Neuronal stem cell (in vitro differentiated cells): ENCODE measurements around the gene LGR6.

Source experiments
- DNase-seq: peaks from one replicate; pipeline ENCODE4 v3.0.0-alpha.2; 2013; ENCODE audit warnings: low spot score
- H2AFZ ChIP-seq: one replicate; pipeline ENCODE4 v1.6.1; 2013; ENCODE audit warnings: mild to moderate bottlenecking, low read length, inconsistent platforms
- H2AK5ac ChIP-seq: 2 replicates; pipeline ENCODE4 v1.6.1; 2013; ENCODE audit warnings: low read depth, mild to moderate bottlenecking, inconsistent platforms, low read length, moderate library complexity, mixed read lengths
- H2BK120ac ChIP-seq: 2 replicates; pipeline ENCODE4 v1.6.1; 2013; ENCODE audit warnings: low read depth, mild to moderate bottlenecking, inconsistent platforms, low read length, moderate library complexity, mixed read lengths
- H2BK12ac ChIP-seq: one replicate; pipeline ENCODE4 v1.6.1; 2013; ENCODE audit warnings: low read length, inconsistent platforms
- H2BK15ac ChIP-seq: 2 replicates; pipeline ENCODE4 v1.6.1; 2013; ENCODE audit warnings: mild to moderate bottlenecking, low read length, inconsistent platforms, mixed read lengths
- H2BK5ac ChIP-seq: one replicate; pipeline ENCODE4 v1.6.1; 2013; ENCODE audit warnings: inconsistent platforms, mild to moderate bottlenecking, low read length, moderate library complexity
- H3K14ac ChIP-seq: one replicate; pipeline ENCODE4 v1.6.1; 2013; ENCODE audit warnings: low read length, inconsistent platforms
- H3K18ac ChIP-seq: 2 replicates; pipeline ENCODE4 v1.6.1; 2013; ENCODE audit warnings: low read length, inconsistent platforms
- H3K23ac ChIP-seq: 2 replicates; pipeline ENCODE4 v1.6.1; 2013; ENCODE audit warnings: low read depth, mild to moderate bottlenecking, mixed read lengths, low read length, inconsistent platforms; ENCODE audit not compliant: poor library complexity
- H3K27ac ChIP-seq: replicated peaks from 3 replicates; pipeline ENCODE4 v1.5.1; 2013; ENCODE audit warnings: low read length, inconsistent platforms
- H3K27me3 ChIP-seq, 3 experiments: 2 replicates each; pipeline ENCODE4 v1.6.1; 2013; ENCODE audit warnings: low read length in 3 of 3, mild to moderate bottlenecking in 2 of 3, inconsistent platforms in 1 of 3, low read depth in 1 of 3, mixed read lengths in 1 of 3, moderate library complexity in 1 of 3; ENCODE audit not compliant: control insufficient read depth in 3 of 3, insufficient read depth in 3 of 3
- H3K36me3 ChIP-seq, 2 donors: replicated peaks in 1 of 2; 2 replicates each; pipeline ENCODE4 v1.6.1; 2013; ENCODE audit warnings: low read length in 2 of 2; ENCODE audit not compliant: control insufficient read depth in 2 of 2, insufficient read depth in 2 of 2
- H3K4ac ChIP-seq: 2 replicates; pipeline ENCODE4 v1.6.1; 2013; ENCODE audit warnings: inconsistent platforms, mild to moderate bottlenecking, low read length, moderate library complexity
- H3K4me1 ChIP-seq, 2 donors: 1 replicate in 1 of 2; 2 replicates in 1 of 2; pipeline ENCODE4 v1.6.1; 2013; ENCODE audit warnings: low read length in 2 of 2, low read depth in 1 of 2; ENCODE audit not compliant: control insufficient read depth in 2 of 2, insufficient read depth in 1 of 2
- H3K4me2 ChIP-seq: one replicate; pipeline ENCODE4 v1.6.1; 2013; ENCODE audit warnings: mild to moderate bottlenecking, low read length, inconsistent platforms; ENCODE audit not compliant: insufficient read depth, poor library complexity, severe bottlenecking
- H3K4me3 ChIP-seq, 2 donors: 2 replicates each; pipeline ENCODE4 v1.5.1; 2013; ENCODE audit warnings: low read length in 2 of 2, mild to moderate bottlenecking in 2 of 2, inconsistent platforms in 1 of 2, moderate library complexity in 1 of 2
- H3K79me1 ChIP-seq: one replicate; pipeline ENCODE4 v1.6.1; 2013; ENCODE audit warnings: low read depth, mild to moderate bottlenecking, inconsistent platforms, low read length, moderate library complexity
- H3K9ac ChIP-seq: one replicate; pipeline ENCODE4 v1.6.1; 2013; ENCODE audit warnings: mild to moderate bottlenecking, low read depth, low read length, inconsistent platforms; ENCODE audit not compliant: poor library complexity
- H3K9me3 ChIP-seq, 2 donors: replicated peaks in 1 of 2; 2 replicates each; pipeline versions ENCODE3 to v1.6.1; 2013; ENCODE audit warnings: low read length in 2 of 2, mild to moderate bottlenecking in 2 of 2, inconsistent platforms in 1 of 2, low read depth in 1 of 2, mixed read lengths in 1 of 2, moderate library complexity in 1 of 2; ENCODE audit not compliant: control insufficient read depth in 2 of 2, insufficient read depth in 1 of 2
- H4K8ac ChIP-seq: one replicate; pipeline ENCODE4 v1.6.1; 2013; ENCODE audit warnings: low read depth, mild to moderate bottlenecking, inconsistent platforms, low read length, moderate library complexity
- H4K91ac ChIP-seq: one replicate; pipeline ENCODE4 v1.6.1; 2013; ENCODE audit warnings: low read length, low read depth, mild to moderate bottlenecking, inconsistent platforms; ENCODE audit not compliant: poor library complexity
- WGBS, 2 donors: extraction: QIAGEN DNeasy Blood & Tissue Kit; methylation state at CpG; one replicate each; pipeline ENCODE4 v1.1.7; 2013; ENCODE audit warnings: missing lambda C conversion rate in 2 of 2, mixed read lengths in 1 of 2; ENCODE audit not compliant: insufficient read length in 2 of 2, insufficient replicate concordance in 1 of 2; ENCODE audit errors: extremely low coverage in 2 of 2; 5-methylcytosine and 5-hydroxymethylcytosine counted together

The LGR6 gene

DNA sequence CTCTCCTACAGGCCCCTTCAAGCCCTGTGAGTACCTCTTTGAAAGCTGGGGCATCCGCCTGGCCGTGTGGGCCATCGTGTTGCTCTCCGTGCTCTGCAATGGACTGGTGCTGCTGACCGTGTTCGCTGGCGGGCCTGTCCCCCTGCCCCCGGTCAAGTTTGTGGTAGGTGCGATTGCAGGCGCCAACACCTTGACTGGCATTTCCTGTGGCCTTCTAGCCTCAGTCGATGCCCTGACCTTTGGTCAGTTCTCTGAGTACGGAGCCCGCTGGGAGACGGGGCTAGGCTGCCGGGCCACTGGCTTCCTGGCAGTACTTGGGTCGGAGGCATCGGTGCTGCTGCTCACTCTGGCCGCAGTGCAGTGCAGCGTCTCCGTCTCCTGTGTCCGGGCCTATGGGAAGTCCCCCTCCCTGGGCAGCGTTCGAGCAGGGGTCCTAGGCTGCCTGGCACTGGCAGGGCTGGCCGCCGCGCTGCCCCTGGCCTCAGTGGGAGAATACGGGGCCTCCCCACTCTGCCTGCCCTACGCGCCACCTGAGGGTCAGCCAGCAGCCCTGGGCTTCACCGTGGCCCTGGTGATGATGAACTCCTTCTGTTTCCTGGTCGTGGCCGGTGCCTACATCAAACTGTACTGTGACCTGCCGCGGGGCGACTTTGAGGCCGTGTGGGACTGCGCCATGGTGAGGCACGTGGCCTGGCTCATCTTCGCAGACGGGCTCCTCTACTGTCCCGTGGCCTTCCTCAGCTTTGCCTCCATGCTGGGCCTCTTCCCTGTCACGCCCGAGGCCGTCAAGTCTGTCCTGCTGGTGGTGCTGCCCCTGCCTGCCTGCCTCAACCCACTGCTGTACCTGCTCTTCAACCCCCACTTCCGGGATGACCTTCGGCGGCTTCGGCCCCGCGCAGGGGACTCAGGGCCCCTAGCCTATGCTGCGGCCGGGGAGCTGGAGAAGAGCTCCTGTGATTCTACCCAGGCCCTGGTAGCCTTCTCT, 124.6 kb downstream of the LGR6 start:
- Histone ChIP-seq H3K9me3 (no peaks in the 10 kb centered on the region), H2AFZ (no peak overlapping the region), H3K27me3 (peaks cover 0 to 40% (median 0%) of the 10 kb centered on the region in 3 experiments), H3K23ac (peak overlapping the region; percentile 61), H3K27ac (no peak overlapping the region), H2AK5ac (peak overlapping the region; percentile 57), H3K4me2 (no peak overlapping the region), H2BK15ac (peak overlapping the region; percentile 51), H4K8ac (no peak overlapping the region), H3K36me3 (no peaks in the 10 kb centered on the region), H3K9ac (no peak overlapping the region), H2BK120ac (peak overlapping the region; percentile 16), H2BK12ac (peak overlapping the region; percentile 63), H3K4ac (no peak overlapping the region), H3K4me1 (no peaks in the 10 kb centered on the region), H3K4me3 (no peak overlapping the region), H3K14ac (peak overlapping the region; percentile 42), H3K79me1 (no peaks in the 10 kb centered on the region), H4K91ac (no peak overlapping the region), H3K18ac (peak overlapping the region; percentile 35), H2BK5ac (no peak overlapping the region)
- no CpG with 5 or more reads among the region's 52 CpGs for WGBS, 2 donors
- DNase-seq, result no peak

DNA sequence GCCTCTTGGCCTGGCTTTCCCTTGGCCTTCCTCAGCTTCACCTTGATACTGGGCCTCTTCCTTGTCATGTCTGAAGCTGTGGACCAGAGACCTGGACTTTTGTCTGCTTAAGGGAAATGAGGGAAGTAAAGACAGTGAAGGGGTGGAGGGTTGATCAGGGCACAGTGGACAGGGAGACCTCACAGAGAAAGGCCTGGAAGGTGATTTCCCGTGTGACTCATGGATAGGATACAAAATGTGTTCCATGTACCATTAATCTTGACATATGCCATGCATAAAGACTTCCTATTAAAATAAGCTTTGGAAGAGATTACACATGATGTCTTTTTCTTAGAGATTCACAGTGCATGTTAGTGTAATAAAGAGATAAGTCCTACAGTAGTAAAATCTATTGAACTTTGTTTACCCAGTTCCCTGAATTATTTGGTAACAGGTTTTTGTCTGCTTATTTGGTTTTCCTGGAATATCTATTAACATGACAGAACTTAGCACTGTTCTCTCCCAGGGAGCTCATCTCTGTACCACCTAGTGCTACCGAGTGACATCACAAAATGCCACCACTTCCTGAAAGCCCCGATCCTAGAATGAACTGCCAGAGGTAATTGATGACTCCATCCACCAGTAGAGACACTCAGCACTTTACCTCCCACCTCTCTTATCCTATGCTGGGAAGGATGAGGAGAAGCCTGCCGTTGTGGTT, 125.9 kb downstream of the LGR6 start:
- Histone ChIP-seq H3K14ac (no peak overlapping the region), H3K27ac (no peak overlapping the region), H2AK5ac (no peak overlapping the region), H3K36me3 (no peaks in the 10 kb centered on the region), H2BK5ac (no peak overlapping the region), H4K8ac (no peak overlapping the region), H3K79me1 (no peaks in the 10 kb centered on the region), H2AFZ (no peak overlapping the region), H3K4me2 (no peak overlapping the region), H4K91ac (no peak overlapping the region), H3K23ac (peak overlapping the region; percentile 6), H3K9ac (no peak overlapping the region), H2BK12ac (no peak overlapping the region), H3K4ac (no peak overlapping the region), H3K9me3 (no peaks in the 10 kb centered on the region), H2BK120ac (no peak overlapping the region), H3K27me3 (peaks cover 0 to 46% (median 0%) of the 10 kb centered on the region in 3 experiments), H3K4me3 (no peak overlapping the region), H3K4me1 (no peaks in the 10 kb centered on the region), H3K18ac (no peak overlapping the region), H2BK15ac (no peak overlapping the region)
- DNase-seq, result no peak
- no CpG with 5 or more reads among the region's 4 CpGs for WGBS, 2 donors

DNA sequence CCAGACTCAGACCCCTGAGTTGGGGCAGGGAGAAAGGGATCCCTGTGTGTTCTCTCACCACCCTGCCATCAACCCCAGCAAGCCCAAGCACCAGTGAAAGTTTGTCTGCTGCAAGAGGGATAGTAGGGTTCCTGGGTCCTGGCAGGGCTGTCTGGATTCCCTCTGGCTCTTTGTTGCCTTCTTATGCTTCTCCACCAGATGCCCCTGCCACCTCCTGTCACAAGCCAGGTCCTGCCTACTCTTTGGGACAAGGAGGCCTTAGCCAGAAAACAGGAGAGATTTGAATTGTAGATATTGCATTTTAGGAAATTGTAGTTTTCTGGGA, 126.4 kb downstream of the LGR6 start:
- Histone ChIP-seq H2BK5ac (no peak overlapping the region), H3K79me1 (no peaks in the 10 kb centered on the region), H4K8ac (no peak overlapping the region), H2BK15ac (no peak overlapping the region), H3K27me3 (peaks cover 0 to 42% (median 0%) of the 10 kb centered on the region in 3 experiments), H2AK5ac (no peak overlapping the region), H3K23ac (peak overlapping the region; percentile 6), H2BK120ac (no peak overlapping the region), H2BK12ac (no peak overlapping the region), H3K4me3 (no peak overlapping the region), H3K27ac (no peak overlapping the region), H3K4ac (no peak overlapping the region), H3K9me3 (no peaks in the 10 kb centered on the region), H3K9ac (no peak overlapping the region), H3K4me1 (peaks cover 0 to 2% of the 10 kb centered on the region in 2 donors), H2AFZ (no peak overlapping the region), H4K91ac (no peak overlapping the region), H3K18ac (no peak overlapping the region), H3K4me2 (no peak overlapping the region), H3K14ac (no peak overlapping the region), H3K36me3 (no peaks in the 10 kb centered on the region)
- no peak for DNase-seq

DNA sequence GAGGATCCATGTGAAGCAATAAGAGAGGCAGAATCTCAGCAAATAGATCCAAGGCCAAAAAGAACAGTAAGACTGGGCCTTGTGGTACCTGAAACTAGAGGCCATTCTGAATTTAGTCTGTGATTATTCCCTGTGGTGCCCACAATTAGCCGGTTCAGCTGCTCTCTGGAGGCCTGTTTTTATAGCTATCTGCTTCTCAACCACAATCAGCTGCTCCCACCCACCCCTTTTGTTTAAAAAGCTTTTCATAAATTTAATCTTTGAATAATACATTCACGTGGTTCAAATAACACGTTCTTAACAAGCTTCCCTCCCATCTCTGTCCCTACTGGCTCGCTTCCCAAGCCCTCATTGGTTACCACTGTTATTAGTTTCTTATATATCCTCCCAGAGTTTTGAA, 130.1 kb downstream of the LGR6 start:
- H2BK120ac ChIP-seq, result no peak overlapping the region
- H3K79me1 ChIP-seq, result no peaks in the 10 kb centered on the region
- no peak overlapping the region for H3K4me2 ChIP-seq
- no peak overlapping the region for H3K23ac ChIP-seq
- H2AK5ac ChIP-seq, result no peak overlapping the region
- DNase-seq, result no peak
- H3K27me3 ChIP-seq, result peaks cover 0 to 42% (median 0%) of the 10 kb centered on the region in 3 experiments
- no peaks in the 10 kb centered on the region for H3K9me3 ChIP-seq
- no peak overlapping the region for H2AFZ ChIP-seq
- H3K18ac ChIP-seq, result no peak overlapping the region
- no CpG with 5 or more reads among the region's 4 CpGs for WGBS, 2 donors
- no peak overlapping the region for H4K91ac ChIP-seq
- H3K27ac ChIP-seq, result no peak overlapping the region
- no peak overlapping the region for H4K8ac ChIP-seq
- H3K4me3 ChIP-seq, result no peak overlapping the region
- H3K36me3 ChIP-seq, result peaks cover 2% of the 10 kb centered on the region in 2 donors
- H2BK5ac ChIP-seq, result no peak overlapping the region
- H3K4me1 ChIP-seq, result peaks cover 0 to 2% of the 10 kb centered on the region in 2 donors
- no peak overlapping the region for H3K4ac ChIP-seq
- H3K14ac ChIP-seq, result no peak overlapping the region
- no peak overlapping the region for H2BK12ac ChIP-seq
- no peak overlapping the region for H3K9ac ChIP-seq
- no peak overlapping the region for H2BK15ac ChIP-seq
